Islet of Langerhans (tissue), 1 donor: Measurements from ENCODE around the gene NOC4L.
"Not testable (repeated sequence)": the region's sequence is repeated elsewhere in the genome, so short reads cannot be mapped to it uniquely, and the experiment has no call there.

Experiments
- FAIRE-seq: peaks from one replicate; lab custom pipeline; 2011; peaks lifted over from hg19 to GRCh38; lab: Jason Lieb, UNC

Gene NOC4L

GRCh38 chr12:132144115-132144809 lies at the start of gene NOC4L, which contains the start of gene DDX51:
TSS of gene NOC4L (plus strand) at chr12:132144457. CDS start at chr12:132144489, 32 bp downstream.
TSS of gene DDX51 (minus strand) at chr12:132144319. CDS start at chr12:132144296, 23 bp downstream.
- FAIRE-seq, result no peak

DNA sequence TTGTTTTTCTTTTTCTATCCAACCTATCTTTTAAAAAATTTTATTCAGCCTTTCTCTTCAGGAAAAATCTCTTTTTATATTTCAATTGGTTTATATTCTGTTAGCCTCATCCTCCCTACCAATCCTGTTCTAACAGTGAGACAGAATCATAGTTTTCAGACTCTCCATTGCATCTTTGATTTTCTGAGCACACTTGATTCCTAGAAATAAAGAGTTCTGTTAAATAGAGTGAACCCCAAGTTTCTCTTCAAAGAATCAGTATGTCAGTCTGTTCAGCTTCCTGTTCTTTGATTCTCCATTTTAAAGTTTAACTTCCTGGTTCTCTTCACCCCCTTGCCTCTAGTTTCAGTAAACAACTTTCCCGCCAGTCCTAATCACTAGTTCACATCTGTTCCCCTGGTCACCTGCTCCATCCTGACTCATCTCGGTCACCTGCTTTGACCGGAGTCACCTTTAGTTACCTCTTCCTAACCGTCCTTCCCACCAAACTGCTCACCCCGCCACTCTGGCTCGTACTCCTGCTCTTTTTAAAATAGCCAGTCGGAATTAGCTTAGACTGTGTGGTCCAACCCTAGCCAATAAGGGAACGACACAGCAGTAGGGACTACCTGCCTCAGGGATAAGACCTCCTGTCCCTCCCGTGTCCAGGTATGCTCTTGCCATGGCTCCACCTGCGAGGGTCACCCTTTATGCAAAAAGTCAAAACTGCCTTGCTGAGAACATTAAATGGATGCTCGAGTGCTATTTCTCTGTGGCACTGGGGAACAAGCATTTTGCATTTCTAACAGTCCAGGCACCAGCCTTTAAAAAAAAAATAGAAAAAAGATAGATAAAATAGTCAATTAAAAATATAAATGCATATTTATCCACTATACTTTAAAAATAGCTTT lies 48.5 kb upstream of the NOC4L start:
- no peak for FAIRE-seq

DNA sequence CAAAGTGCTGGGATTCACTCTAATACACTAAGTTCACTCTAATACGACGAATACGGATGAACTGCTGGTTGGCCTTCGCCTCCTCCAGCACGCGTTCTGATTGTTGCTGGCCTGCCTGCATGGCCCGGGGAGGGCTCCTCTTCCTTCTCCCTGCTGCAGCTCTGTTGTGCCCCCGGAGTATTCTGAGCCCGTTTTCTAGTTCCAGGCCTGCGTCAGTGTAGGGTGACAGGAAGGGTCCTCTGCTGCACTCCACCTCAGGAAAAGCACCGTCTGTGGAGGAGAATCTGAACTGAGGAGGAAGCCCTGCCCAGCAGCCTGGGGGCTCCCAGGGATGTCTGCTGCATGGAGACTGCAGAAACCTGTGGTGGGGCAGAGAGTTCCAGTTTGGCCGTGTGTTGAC lies 44.5 kb upstream of the NOC4L start:
- no peak for FAIRE-seq

GRCh38 chr12:132100306-132101065 lies 43.8 kb upstream of the NOC4L start:
- no peak for FAIRE-seq

DNA sequence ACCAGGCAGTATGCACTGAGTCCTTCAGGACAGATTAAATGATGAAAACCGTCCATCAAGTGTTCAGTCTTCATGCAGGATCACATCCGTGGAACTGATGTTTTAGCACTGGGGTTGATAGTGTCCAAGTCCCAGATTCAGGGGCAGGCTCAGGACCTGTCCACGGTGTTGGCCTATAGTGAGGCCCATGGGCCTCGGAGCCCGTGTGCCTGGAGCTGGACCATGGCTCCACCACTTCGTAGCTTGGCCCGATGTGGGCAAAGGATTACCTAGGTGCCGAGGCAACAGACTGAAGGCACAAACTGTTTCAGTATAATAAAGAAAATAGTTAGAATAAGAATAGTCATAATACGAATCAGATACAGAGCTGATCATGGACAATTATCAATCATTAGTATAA lies 42.0 kb upstream of the NOC4L start:
- no peak for FAIRE-seq

DNA sequence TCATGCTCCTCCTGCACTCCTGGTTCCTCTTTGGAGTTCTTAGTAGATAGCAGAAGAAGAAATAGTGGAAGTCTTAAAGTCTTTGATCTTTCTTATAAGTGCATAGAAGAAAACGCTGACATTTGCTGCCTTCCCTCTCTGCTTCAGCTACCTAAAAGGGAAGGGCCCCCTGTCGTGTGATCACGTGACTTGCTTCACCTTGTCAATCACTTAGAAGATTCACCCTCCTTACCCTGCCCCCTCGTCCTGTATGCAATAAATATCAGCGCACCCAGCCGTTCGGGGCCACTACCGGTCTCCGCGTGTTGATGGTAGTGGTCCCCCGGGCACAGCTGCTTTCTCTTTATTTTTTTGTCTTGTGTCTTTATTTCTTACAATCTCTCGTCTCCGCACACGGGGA lies 41.2 kb upstream of the NOC4L start:
- not testable (repeated sequence) for FAIRE-seq

GRCh38 chr12:132103542-132104308 lies 40.5 kb upstream of the NOC4L start:
- no peak for FAIRE-seq

DNA sequence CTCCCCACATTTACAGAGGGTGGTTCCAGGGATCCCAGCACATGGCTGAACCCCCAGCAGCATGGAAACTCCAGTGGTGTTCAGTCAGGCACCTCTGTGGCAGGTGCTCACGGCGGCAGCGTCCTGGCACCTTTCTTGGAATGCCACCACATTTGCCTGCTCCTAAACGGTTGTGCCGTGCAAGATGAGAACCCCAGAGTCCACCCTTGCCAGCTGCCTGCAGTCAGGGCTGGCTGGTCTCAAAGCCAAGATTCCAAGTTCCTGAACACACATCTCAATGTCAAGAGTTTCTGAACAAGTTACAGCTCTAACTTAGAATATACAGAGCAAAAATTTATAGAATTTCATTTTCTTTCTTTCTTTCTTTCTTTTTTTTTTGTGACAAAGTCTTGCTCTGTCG lies 38.8 kb upstream of the NOC4L start:
- no peak for FAIRE-seq

- no peak for FAIRE-seq
These were observed 37.3 kb upstream of the NOC4L start for GRCh38 chr12:132106921-132107320.

- no peak for FAIRE-seq
These were observed 35.9 kb upstream of the NOC4L start for GRCh38 chr12:132108211-132108832.

DNA sequence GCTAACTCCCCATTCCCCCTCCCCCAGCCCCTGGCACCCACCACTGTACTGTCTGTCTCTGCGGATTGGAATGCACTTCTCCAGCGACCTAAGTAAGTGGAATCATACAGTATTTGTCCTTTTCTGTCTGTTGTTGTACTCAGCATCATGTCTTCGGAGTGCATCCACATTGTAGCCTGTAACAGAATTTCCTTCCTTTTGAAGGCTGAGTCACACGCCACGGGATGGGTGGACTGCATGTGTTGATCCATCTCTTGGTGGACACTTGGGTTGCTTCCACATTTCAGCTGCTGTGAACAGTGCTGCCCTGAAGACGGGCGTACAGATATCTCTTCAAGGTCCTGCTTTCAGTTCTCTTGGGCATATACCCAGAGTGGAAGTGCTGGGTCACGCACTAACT lies 34.5 kb upstream of the NOC4L start:
- no peak for FAIRE-seq

DNA sequence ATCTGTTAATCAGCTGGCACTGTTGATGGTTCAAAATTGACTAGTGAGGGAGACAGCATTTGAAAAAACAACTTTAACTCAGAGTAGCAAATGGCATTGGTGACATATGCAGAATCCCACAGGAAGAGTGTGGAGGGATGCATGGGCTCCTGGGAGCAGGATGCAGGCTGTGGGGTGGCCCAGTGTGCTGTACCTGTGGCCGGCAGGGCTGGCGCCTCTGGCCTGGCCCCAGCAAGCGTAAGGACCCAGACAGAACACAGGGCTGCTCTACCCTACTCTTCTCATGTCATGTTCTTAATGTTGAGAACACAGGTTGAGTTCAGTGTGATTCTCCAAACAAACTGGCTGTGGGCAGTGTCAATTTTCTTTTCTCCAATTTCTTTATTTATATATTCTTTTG lies 33.6 kb upstream of the NOC4L start:
- FAIRE-seq, result no peak

DNA sequence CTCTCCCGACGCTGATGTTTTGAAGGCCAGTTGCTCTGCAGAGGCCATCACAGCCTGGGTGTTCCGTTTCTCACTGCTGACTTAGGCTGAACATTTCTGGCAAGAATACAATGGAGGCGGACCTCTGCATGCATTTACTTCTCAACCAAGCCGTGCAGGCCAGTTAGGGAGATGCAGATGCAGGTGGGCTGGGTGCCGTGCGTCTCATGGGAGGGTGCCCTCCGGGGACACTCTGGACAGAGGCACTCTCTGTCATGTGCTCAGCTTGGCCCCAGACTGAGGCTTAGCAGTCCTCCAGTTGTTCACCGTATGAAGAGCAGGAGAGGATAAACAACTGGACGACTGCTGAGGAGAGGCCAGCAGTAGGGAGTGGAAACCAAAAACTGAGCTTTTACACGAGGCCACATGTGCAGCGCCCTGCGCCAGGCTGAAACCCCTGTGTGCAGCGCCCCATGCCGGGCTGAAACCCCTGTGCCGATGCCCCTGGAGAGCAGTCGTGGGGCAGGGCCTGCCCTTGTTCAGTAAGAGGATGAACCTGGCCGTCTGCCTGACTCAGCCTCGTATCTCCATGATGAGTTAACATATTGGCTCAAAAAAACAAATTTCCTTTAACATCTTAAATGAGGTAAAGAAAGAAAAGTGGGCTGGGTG lies 32.5 kb upstream of the NOC4L start:
- FAIRE-seq, result no peak

DNA sequence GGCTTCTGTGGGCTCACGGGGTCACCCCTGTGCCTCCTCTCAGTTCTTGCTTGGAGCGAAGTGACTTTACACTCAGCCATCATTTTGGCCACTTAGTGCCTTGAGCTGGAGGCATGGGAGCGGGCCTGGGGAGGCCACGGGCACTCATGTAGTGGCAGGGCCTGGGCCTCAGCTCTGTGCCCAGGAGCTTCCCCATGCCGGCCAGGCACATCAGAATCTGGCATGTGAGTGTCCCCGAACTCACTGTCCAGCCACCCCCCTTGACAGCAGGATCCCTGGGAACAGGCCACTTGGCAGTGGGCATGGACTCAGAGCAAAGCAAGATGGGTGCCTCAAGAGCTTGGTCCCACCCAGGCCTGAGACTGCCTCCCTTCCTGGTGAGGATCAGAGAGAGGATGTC lies 29.6 kb upstream of the NOC4L start:
- no peak for FAIRE-seq

GRCh38 chr12:132115500-132115899 lies 28.8 kb upstream of the NOC4L start:
- FAIRE-seq, result no peak

DNA sequence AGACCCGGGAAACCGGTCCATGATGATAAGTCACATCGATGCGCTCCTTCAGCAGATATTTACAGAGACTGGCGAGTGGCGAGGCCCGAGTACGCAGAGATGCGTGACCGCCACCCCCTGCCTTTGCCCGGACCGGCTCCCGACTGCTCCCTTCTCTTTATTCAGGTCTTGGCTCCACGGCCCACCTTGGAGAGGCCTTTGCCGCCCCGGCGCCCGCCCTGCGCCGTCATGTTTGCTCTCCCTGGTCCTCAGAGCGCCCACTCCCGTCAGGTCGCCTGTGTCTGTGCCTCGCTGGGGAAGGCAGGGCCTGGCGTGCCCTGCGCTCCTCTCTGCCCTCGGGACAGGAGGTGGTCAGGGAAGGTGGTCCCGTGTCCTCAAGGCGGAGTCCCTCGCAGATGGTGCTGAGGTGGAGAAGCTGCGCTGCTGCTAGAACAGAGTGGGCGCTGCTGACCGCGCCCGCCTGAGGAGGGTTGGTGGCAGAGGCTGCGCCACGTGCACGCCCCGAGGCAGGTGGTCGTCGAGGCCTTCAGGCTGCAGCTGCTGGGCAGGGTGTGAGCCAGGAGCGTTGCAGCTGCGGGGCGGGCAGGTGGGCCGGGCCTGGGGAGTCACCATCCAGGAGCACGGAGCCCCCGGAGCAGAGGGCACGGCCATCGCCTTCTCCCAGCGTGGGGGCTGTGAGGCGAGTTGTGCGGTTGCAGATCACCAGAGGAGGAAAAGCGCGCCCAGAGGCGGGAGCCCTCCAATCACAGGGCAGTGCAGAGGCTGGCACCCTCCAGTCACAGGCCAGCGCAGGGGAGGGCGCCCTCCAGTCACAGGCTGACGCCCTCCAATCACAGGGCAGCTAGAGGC lies 27.3 kb upstream of the NOC4L start:
- FAIRE-seq, result no peak

DNA sequence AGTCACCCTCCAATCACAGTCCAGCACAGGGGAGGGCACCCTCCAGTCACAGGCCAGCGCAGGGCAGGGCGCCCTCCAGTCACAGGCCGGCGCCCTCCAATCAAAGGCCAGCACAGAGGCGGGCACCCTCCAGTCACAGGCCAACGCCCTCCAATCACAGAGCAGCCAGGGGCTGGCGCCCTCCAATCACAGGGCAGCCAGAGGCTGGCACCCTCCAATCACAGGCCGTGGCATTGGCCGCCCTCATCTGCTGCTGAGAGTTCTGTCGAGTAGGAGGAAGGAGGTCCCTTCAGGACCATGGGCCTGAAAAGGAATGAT lies 26.7 kb upstream of the NOC4L start:
- FAIRE-seq, result no peak

DNA sequence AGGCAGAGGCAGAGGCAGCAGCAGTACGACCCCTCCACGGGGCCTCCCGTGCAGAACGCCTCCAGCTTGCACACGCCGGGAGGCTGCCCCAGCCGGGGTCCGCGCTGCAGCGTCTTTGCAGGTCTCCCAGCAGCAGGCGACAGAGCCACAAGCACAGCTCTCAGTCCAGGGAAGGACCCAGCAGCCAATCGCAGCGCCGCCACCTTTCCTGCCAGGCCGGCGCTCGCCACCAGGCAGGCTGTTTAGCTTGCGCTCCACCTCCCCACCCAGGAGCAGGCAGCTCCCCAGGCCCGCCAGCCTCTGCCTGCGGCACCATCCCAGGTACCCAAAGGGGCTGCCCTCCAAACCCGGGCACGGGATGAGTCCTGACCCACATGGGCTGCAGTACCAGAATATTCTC lies 25.4 kb upstream of the NOC4L start:
- FAIRE-seq, result no peak

- no peak for FAIRE-seq
These were observed 23.0 kb upstream of the NOC4L start for GRCh38 chr12:132121283-132121682.
